ENCODE measurements around the gene FUT7. TPM values are rescaled to one million over a fixed set of nuclear protein-coding genes. Genes with fewer than 3 reads are reported as not detected.
A peak's percentile ranks its signal among the peaks of the same experiment; 100 is the strongest.

FUT7 gene
- total and polyA plus RNA-seq, 2 of the 13 experiments (the other 11 are each of a cell fraction or from before 2014, with no cell fraction given), result 0.05 TPM; not detected in 1

DNA sequence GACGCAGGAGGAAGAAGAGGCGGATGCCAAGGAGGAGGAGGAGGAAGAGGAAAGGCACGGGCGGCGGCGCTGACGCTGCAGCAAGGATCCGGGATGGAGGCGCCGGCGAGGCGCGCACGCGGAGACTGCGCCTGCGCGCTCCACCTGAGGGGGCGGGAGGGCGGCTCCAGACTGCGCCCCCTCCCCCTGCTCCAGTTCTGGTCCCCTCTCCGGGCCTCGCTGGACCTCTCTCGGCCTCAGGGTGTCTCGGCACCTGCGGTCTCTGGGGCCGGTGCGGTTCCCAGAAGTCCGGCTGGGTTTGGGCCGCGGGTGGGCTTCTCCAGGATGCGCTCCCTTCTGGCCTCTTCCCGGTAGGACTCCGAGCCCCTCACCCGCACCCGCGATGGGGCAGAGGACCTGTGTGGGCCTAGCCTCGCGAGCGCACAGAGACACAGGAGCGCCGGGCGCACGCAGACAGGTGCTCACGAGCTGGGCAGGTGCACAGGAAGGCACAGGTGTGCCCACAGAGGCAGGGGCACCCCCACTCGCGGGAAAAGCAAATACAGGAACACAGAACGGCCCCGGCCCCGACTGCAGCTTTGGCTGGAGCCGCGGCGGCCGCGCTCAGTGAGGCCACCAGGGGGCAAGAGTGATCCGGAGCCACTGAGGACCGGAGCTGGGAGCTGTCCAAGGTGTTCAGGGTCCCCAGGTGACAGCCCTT, 14.3 kb upstream of the FUT7 start, which contains the start of gene NPDC1 (continued):
- TF ChIP-seq MED1 (CRISPR knock-in tag; IDR thresholded peaks at IDR 0.05) (peak; percentile 57; the same call in 1 of the 2 replicates), KLF16 (CRISPR knock-in tag; IDR thresholded peaks at IDR 0.05) (peak; percentile 30 to 67; a peak in 1 of 4 replicates), ZNF547 (CRISPR knock-in tag; IDR thresholded peaks at IDR 0.05) (no peak; the same call in none of the 2 replicates), ZBTB33 (CRISPR knock-in tag; IDR thresholded peaks at IDR 0.05) (peak; percentile 74), HNRNPLL (IDR thresholded peaks at IDR 0.05; ENCODE audit: low read depth, low read length, poor library complexity, severe bottlenecking) (peak; percentile 34), STAT6 (CRISPR knock-in tag; IDR thresholded peaks at IDR 0.05; ENCODE audit: borderline replicate concordance) (no peak), ZBTB20 (CRISPR knock-in tag; IDR thresholded peaks at IDR 0.05; ENCODE audit: borderline replicate concordance, low read depth) (peak; percentile 73; the same call in 1 of the 2 replicates), MNT (IDR thresholded peaks at IDR 0.05) (no peak), GMEB2 (CRISPR knock-in tag; IDR thresholded peaks at IDR 0.05; ENCODE audit: low read depth) (no peak), RAD51 (IDR thresholded peaks at IDR 0.05; ENCODE audit: borderline replicate concordance) (no peak), ZNF44 (CRISPR knock-in tag; IDR thresholded peaks at IDR 0.05) (0 out of 2 replicates have a peak, but pooled peaks have one; percentile 58), MEIS2 (CRISPR knock-in tag; IDR thresholded peaks at IDR 0.05) (peak; percentile 81), ELF3 (CRISPR knock-in tag; IDR thresholded peaks at IDR 0.05) (peak; percentile 73), HINFP (CRISPR knock-in tag; IDR thresholded peaks at IDR 0.05; ENCODE audit: low read depth) (no peak)
